HCT116 (cell line): Measurements from ENCODE around the gene OR2H1. TPM values are rescaled to one million over a fixed set of nuclear protein-coding genes. Genes with fewer than 3 reads are reported as not detected.

Experiments used
- ATAC-seq: fragments of 200-7000 bp; cut with Tn5 transposase; 2 replicates; pipeline ENCODE4 v1.9.1; 2020; ENCODE audit warnings: mild to moderate bottlenecking, moderate library complexity
- BruUV-seq: library from RNA; stranded (reverse); fragments of 400-500 nt; replicated peaks from 2 replicates; lab custom pipeline; 2021; lab: Mats Ljungman, UMichigan
- CTCF ChIA-PET: fragments of 300-600 bp; sonication (Branson Sonifier 250); formaldehyde crosslinking; loops from one replicate; lab custom pipeline; 2021; ENCODE audit warnings: antibody characterized with exemption; lab: Charles Lee
- POLR2A ChIA-PET: fragments of 300-600, 350-600 bp; sonication (Branson Sonifier 250); formaldehyde crosslinking; loops from one replicate; lab custom pipeline; 2021; ENCODE audit warnings: antibody characterized with exemption; lab: Charles Lee
- RAD21 ChIA-PET, 2 experiments: fragments of 300-600 bp; sonication (Branson Sonifier 250); formaldehyde crosslinking; loops; one replicate each; lab custom pipeline; 2023; ENCODE audit warnings: low total read pairs in 2 of 2; ENCODE audit not compliant: uncharacterized antibody in 2 of 2, unreplicated experiment in 2 of 2, low non-redundant PET in 1 of 2; lab: Charles Lee
- DNase-seq: peaks from one replicate; pipeline ENCODE4 v3.0.0-alpha.2; 2010; ENCODE audit warnings: low read depth, low spot score
- H2AFZ ChIP-seq: fragments of 200-600 bp; shearing (Covaris generic), sonication (generic); 2 replicates; pipeline ENCODE4 v1.6.1; 2017; ENCODE audit warnings: low read depth, mixed run types, mixed read lengths, antibody characterized with exemption, low read length; ENCODE audit not compliant: poor library complexity, severe bottlenecking
- H3K27ac ChIP-seq: 2 replicates; pipeline ENCODE4 v1.5.1; 2012; ENCODE audit warnings: low read depth, low read length
- H3K27me3 ChIP-seq: fragments of 200-600 bp; sonication (generic); 2 replicates; pipeline ENCODE4 v1.6.1; 2016; ENCODE audit warnings: mixed run types, low read length, mixed read lengths; ENCODE audit not compliant: insufficient read depth
- H3K36me3 ChIP-seq, 2 experiments: fragments of 200-500 bp in 1 of 2; fragments of 200-600 bp in 1 of 2; sonication (Bioruptor generic) in 1 of 2; sonication (generic) in 1 of 2; 2 replicates each; pipeline versions ENCODE4 v1.5.1 to v1.6.1; 2014 to 2016; ENCODE audit warnings: low read length in 2 of 2, inconsistent platforms in 1 of 2, mixed read lengths in 1 of 2, mixed run types in 1 of 2; ENCODE audit not compliant: insufficient read depth in 2 of 2, control insufficient read depth in 1 of 2
- H3K4me1 ChIP-seq, 2 experiments: fragments of 200-600 bp in 1 of 2; sonication (generic) in 1 of 2; 2 replicates each; pipeline versions ENCODE4 v1.5.1 to v1.6.1; 2012 to 2017; ENCODE audit warnings: low read length in 2 of 2, inconsistent platforms in 1 of 2, mild to moderate bottlenecking in 1 of 2, mixed read lengths in 1 of 2, mixed run types in 1 of 2, moderate library complexity in 1 of 2; ENCODE audit not compliant: insufficient read depth in 2 of 2, control insufficient read depth in 1 of 2
- H3K4me2 ChIP-seq: fragments of 200-600 bp; sonication (generic); 2 replicates; pipeline ENCODE4 v1.6.1; 2017; ENCODE audit warnings: mixed run types, low read length, mixed read lengths
- H3K4me3 ChIP-seq, 2 experiments: fragments of 200-600 bp in 1 of 2; sonication (generic) in 1 of 2; replicated peaks in 1 of 2; 2 replicates each; pipeline ENCODE4 v1.5.1; 2011 to 2016; ENCODE audit warnings: low read length in 2 of 2, control low read depth in 1 of 2, low read depth in 1 of 2, mild to moderate bottlenecking in 1 of 2, mixed read lengths in 1 of 2, mixed run types in 1 of 2
- H3K79me2 ChIP-seq: fragments of 200-600 bp; sonication (generic); 2 replicates; pipeline ENCODE4 v1.6.1; 2017; ENCODE audit warnings: mild to moderate bottlenecking, mixed run types, low read length, moderate library complexity, mixed read lengths; ENCODE audit not compliant: insufficient read depth
- H3K9ac ChIP-seq: fragments of 200-600 bp; sonication (generic); 2 replicates; pipeline ENCODE4 v1.6.1; 2016; ENCODE audit warnings: low read length, mixed read lengths
- H3K9me2 ChIP-seq: fragments of 200-600 bp; sonication (generic), shearing (Covaris generic); 2 replicates; pipeline ENCODE4 v1.6.1; 2017; ENCODE audit warnings: mixed run types, mild to moderate bottlenecking, moderate library complexity; ENCODE audit not compliant: insufficient read depth
- H3K9me3 ChIP-seq, 2 experiments: fragments of 200-500 bp in 1 of 2; fragments of 200-600 bp in 1 of 2; sonication (Bioruptor generic) in 1 of 2; sonication (generic) in 1 of 2; 2 replicates each; pipeline ENCODE4 v1.6.1; 2014 to 2017; ENCODE audit warnings: low read length in 2 of 2, mixed read lengths in 2 of 2, inconsistent platforms in 1 of 2, low read depth in 1 of 2, mild to moderate bottlenecking in 1 of 2, mixed run types in 1 of 2, moderate library complexity in 1 of 2; ENCODE audit not compliant: control insufficient read depth in 1 of 2, insufficient read depth in 1 of 2
- H4K20me1 ChIP-seq: fragments of 200-600 bp; sonication (generic), shearing (Covaris generic); 2 replicates; pipeline ENCODE4 v1.6.1; 2017; ENCODE audit warnings: mixed run types, mild to moderate bottlenecking, moderate library complexity; ENCODE audit not compliant: insufficient read depth
- CEBPB ChIP-seq: IDR thresholded peaks from 2 replicates; pipeline ENCODE4 v1.6.1; 2012; ENCODE audit warnings: low read depth
- ELF1 ChIP-seq: IDR thresholded peaks from 2 replicates; pipeline ENCODE4 v1.6.1; 2012; ENCODE audit warnings: low read depth, borderline replicate concordance
- EZH2 ChIP-seq: fragments of 200-600 bp; sonication (generic); IDR thresholded peaks from 2 replicates; pipeline ENCODE4 v1.6.1; 2017; ENCODE audit warnings: antibody characterized with exemption, mixed run types
- POLR2A ChIP-seq: IDR thresholded peaks from 2 replicates; pipeline ENCODE4 v1.7.0; 2011; ENCODE audit warnings: borderline replicate concordance; ENCODE audit not compliant: insufficient read depth, insufficient read length; ENCODE audit errors: extremely low read depth
- SIN3A ChIP-seq: IDR thresholded peaks from 2 replicates; pipeline ENCODE4 v1.6.1; 2012; ENCODE audit warnings: low read depth
- SP1 ChIP-seq: IDR thresholded peaks from 2 replicates; pipeline ENCODE4 v1.6.1; 2012; ENCODE audit warnings: low read depth
- intact Hi-C: fragments of 100-400 bp; cut with micrococcal nuclease; formaldehyde crosslinking; loops from 2 replicates; pipeline ENCODE4 v1.10.0; 2022
- total RNA-seq: library from RNA; stranded (reverse); gene quantifications from one replicate; pipeline ENCODE4 v1.2.1, GENCODE V29; 2021; ENCODE audit not compliant: unreplicated experiment
- TF ChIP-seq, protein P1 (sequence below): IDR thresholded peaks from 2 replicates; pipeline ENCODE4 v1.6.1; 2011; ENCODE audit warnings: mild to moderate bottlenecking, low read length, moderate library complexity; ENCODE audit not compliant: insufficient replicate concordance; ENCODE audit errors: extremely low read depth

OR2H1 gene
- total RNA-seq, 1 experiment from 2014 or later = not detected

DNA sequence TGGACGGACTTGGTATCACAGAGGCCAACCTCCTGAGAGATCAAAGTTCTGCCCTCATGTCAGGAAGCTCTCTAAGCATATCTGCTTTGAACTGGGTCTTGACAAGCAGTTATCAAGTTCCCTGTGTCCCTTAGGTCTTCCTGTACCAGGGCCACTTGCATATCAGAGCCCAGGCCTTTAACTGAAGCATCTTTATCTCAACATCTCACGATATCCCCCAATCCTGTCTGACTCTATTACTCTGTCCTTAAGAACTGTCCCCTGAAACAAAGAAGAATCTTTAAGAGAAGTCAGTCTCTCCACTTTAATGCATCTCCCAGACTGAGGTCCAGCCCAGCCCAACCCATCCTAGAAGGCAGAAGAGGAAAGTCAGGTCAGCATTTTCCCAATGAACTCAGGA is 22.6 kb downstream of the OR2H1 start:
- Histone ChIP-seq H4K20me1 (no peaks in the 10 kb centered on the region), H3K36me3 (no peaks in the 10 kb centered on the region), H3K27ac (no peak overlapping the region), H2AFZ (no peak overlapping the region), H3K79me2 (no peaks in the 10 kb centered on the region), H3K4me1 (no peaks in the 10 kb centered on the region), H3K9me2 (no peaks in the 10 kb centered on the region), H3K9me3 (no peaks in the 10 kb centered on the region), H3K4me3 (no peak overlapping the region), H3K27me3 (no peaks in the 10 kb centered on the region), H3K4me2 (no peak overlapping the region), H3K9ac (no peak overlapping the region)
- POLR2A ChIA-PET = no interaction called here
- DNase-seq = no peak
- ATAC-seq = no peak
- TF ChIP-seq SP1 = no peak
- TF ChIP-seq, protein P1, sequence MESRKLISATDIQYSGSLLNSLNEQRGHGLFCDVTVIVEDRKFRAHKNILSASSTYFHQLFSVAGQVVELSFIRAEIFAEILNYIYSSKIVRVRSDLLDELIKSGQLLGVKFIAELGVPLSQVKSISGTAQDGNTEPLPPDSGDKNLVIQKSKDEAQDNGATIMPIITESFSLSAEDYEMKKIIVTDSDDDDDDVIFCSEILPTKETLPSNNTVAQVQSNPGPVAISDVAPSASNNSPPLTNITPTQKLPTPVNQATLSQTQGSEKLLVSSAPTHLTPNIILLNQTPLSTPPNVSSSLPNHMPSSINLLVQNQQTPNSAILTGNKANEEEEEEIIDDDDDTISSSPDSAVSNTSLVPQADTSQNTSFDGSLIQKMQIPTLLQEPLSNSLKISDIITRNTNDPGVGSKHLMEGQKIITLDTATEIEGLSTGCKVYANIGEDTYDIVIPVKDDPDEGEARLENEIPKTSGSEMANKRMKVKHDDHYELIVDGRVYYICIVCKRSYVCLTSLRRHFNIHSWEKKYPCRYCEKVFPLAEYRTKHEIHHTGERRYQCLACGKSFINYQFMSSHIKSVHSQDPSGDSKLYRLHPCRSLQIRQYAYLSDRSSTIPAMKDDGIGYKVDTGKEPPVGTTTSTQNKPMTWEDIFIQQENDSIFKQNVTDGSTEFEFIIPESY = no peak
- TF ChIP-seq POLR2A = no peak
- TF ChIP-seq CEBPB = no peak
- TF ChIP-seq SIN3A = no peak
- intact Hi-C loops = no loop called here
- no TSS peak for BruUV-seq
- RAD21 ChIA-PET = no interaction called here
- CTCF ChIA-PET = no interaction called here

DNA sequence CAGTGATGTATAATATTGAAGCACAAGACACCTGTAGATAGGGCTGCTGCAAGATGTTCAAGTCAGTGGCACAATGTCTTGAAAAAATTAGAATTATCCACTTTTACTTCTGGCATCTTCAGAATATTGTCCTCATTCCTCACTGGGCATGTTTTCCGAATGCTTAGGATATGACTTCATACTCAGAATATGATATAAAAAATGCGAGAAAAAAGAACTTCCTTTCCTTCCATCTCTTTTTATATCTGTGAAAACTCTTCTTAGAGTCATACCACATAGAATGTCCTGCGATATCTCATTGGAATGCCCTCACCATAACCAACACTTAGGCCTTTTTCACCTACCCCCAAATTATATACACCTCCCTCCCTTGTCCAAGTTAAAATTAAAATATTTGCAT is 26.2 kb downstream of the OR2H1 start:
- DNase-seq (no peak), ATAC-seq (no peak)
- Histone ChIP-seq H3K36me3 (no peaks in the 10 kb centered on the region), H3K9me2 (no peaks in the 10 kb centered on the region), H2AFZ (no peak overlapping the region), H3K9me3 (no peaks in the 10 kb centered on the region), H3K9ac (no peak overlapping the region), H3K27ac (no peak overlapping the region), H3K79me2 (no peaks in the 10 kb centered on the region), H4K20me1 (no peaks in the 10 kb centered on the region), H3K4me3 (no peak overlapping the region), H3K4me1 (no peaks in the 10 kb centered on the region), H3K4me2 (no peak overlapping the region), H3K27me3 (no peaks in the 10 kb centered on the region)
- ChIA-PET CTCF (no interaction called here), POLR2A (no interaction called here), RAD21 (no interaction called here)
- TF ChIP-seq ELF1 (no peak), EZH2 (no peak)
- no TSS peak for BruUV-seq
- intact Hi-C loops = no loop called here
